SW 1271 (cell line): ENCODE data around the gene PPHLN1.
A peak's percentile ranks its signal among the peaks of the same experiment; 100 is the strongest.
"Not testable (repeated sequence)": the region's sequence is repeated elsewhere in the genome, so short reads cannot be mapped to it uniquely, and the experiment has no call there.

Source experiments
- DNase-seq, 2 experiments: peaks; one replicate each; lab custom pipeline; 2025; lab: John Stamatoyannopoulos, UW

Gene PPHLN1

DNA sequence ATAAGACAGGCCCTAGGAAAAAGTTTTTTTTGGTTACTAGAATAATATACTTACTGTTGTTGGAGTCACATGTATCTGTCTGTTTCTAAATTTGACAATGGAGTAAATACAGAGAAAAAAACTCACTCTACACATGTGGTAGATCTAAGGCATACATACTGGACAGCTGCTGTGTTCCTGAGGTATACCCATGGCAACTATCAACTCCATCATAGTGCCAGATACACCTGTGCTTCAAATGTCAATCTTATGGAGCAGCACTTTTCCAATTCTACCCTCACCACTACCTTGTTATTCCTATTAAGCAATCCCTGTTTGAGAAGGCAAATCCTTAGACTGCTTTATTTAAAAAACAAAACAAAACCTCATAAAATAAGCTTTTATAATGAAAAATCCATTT, 3.4 kb upstream of the PPHLN1 start:
- DNase-seq = no peak

DNA sequence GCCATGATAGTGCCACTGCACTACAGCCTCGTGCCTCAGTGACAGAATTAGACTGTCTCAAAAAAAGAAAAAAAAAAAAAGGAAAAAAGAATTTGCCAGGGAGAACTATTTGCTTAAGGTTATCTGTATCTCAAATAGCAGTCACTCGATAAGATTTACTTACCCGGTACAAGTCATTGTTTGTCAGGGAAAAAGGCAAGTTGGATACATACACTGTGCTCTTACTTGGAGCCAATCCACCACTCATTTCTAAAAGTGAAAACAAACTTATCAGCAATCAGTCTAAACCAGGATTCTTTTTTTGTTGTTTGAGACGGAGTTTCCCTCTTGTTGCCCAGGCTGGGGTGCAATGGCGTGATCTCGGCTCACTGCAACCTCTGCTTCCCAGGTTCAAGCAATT, 2.1 kb upstream of the PPHLN1 start:
- no peak for DNase-seq

DNA sequence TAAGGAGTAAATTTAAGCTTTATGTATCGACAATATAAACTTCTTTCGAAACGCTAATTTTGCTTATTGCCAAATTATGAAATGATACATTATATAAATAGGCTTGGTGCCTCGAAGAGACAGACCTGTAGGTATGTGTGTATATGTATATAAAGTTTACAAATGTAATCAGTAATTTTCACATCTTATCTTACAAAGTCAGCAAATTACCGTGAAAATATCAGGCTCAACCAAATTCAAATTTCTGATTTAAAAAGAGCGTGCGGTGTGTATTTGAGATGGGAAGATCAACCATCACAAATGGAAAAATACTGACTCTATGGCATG, 678 bp upstream of the PPHLN1 start:
- DNase-seq = no peak

DNA sequence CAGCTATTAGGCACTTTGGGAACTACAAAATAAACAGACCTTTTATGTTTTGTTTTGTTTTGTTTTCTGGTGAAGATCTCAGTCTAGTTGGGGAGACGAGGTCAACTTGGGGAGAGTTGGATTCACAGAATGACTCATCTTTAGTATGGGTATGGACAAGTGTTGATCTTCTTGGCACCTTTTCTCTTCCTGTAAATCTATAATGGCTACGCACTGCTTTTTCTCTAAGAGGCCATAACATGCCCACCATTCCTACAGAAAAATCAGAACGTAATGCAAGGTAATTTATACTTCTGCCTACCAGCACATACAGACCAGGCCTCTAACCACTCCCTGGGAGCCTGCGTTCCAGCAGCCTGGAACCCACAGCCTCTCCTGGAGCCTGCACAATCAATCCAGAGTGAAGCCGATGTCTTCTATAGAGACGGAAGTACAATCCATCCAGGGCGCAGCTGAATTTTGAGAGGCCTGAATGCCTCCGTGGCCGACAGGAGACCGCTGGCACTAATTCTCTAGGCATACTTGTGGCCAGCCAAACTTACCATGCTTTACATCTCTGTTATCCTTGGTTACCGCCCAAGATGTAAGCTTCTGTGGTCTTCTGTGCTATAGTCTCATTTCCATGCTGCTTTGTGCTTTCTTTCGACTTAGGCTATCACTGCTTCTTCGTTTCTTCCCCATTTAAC, 717 bp downstream of the PPHLN1 start:
- peak in 1 of 2 experiments; percentile 32 for DNase-seq

DNA sequence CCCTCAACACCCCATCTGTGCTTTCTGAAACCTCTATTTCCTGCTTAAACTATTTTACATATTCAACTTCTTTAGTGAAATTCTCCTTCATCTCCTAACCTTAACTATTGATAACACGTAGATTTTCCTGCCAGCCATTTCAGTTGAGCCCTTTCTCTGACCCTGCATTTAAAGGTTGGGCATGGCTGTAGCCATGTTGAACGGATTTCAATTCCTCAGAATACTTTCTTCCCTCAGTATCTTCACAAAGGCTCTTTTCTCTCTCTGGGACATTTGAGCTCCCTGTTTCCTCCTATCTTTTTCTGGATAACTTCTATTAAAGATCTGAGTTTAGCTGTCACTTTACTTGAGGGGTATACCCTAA, 1.2 kb downstream of the PPHLN1 start:
- DNase-seq = no peak

- not testable (repeated sequence) for DNase-seq
Measured at GRCh38 chr12:42330097-42330496, 4.1 kb downstream of the PPHLN1 start.

DNA sequence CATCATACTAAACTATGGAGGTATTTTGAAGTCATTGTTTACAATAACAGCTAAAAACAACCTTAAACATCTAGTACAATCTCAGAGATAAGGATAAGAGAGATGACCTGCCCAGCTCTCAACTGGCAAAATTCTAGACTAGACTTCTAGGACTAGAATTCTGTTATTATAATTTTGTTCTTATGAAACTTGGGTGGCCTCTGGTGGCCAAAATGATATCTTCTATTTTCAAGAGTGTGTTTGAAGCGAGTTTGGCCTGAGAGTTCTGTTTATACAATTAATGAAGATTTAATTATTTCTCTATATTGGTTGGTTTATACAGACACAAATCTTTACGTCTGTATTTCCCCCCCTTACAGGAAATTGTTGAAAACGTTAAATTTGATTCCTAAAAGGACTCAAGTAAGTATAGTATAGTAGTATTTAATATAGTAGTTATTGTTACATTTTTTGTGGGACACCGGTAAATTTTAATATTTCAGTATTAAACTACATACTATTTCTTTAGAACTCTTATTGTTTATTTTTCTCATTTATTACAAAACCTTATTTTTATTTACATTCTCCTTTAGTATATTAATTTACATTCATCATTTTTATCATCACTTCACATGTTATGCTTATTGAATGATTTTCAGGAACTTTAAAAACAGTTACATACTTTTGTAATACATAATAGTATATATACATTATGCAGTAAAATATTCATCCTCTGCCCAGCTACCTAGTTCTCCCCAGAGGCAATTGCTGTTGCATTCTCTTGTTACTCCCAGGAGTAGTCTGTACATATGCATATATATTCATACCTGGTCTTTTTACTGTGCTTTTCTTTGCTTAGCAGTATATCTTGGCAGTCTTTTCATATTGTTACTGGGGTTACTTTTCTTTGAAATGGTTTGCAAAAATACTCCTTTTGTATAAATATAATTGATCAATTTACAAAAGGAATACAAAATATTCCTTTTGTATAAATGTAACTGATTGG, 6.6 kb downstream of the PPHLN1 start:
- DNase-seq = peak in 1 of 2 experiments; percentile 52

- no peak for DNase-seq
Measured at GRCh38 chr12:42336286-42336685, 10.3 kb downstream of the PPHLN1 start.

DNA sequence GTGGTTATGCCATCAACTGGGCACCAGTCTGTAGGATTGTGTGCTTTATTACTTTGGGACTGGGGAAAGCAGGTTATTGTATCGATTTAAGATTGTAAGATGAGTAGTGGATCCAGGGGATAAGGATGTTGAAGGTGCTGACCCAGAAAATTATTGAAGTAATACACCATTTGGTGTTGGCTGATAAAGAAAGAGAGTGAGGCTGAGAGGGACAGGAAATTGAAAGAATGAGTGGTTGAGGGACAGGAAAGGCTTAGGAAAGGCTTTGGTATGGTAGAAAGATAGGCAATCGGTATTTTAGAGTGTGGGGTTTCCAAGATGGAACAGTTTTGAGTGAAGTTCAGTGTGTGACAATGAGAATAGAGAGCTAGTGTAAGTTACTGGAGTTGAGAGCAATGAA, 12.3 kb downstream of the PPHLN1 start:
- DNase-seq = no peak

- no peak for DNase-seq
Measured at GRCh38 chr12:42342028-42342427, 16.1 kb downstream of the PPHLN1 start.

GRCh38 chr12:42343721-42344120, 17.8 kb downstream of the PPHLN1 start:
- DNase-seq = no peak

DNA sequence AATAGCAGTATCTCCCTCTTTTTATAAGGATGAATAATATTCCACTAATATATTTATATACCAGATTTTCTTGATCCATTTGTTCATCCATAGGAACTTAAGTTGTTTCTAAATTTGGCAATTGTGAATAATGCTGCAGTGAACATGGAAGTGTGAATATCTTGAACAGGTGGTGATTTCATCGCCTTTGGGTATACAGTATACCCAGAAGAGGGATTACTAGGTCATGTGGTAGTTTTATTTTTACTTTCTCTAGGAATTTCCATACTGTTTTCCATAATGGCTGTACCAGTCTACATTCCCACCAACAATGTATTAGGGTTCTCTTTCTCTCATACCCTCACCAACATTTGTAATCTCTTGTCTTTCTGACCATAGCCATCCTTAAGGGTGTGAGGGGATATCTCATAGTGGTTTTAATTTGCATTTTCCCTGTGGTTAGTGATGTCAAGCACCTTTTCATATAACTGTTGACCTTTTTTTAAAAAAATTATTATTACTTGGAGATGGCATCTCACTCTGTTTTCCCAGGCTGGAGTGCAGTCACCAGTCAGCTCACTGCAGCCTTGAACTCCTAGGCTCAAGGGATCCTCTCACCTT, 20.5 kb downstream of the PPHLN1 start:
- no peak for DNase-seq

GRCh38 chr12:42349119-42350020, 23.4 kb downstream of the PPHLN1 start:
- not testable (repeated sequence) for DNase-seq

DNA sequence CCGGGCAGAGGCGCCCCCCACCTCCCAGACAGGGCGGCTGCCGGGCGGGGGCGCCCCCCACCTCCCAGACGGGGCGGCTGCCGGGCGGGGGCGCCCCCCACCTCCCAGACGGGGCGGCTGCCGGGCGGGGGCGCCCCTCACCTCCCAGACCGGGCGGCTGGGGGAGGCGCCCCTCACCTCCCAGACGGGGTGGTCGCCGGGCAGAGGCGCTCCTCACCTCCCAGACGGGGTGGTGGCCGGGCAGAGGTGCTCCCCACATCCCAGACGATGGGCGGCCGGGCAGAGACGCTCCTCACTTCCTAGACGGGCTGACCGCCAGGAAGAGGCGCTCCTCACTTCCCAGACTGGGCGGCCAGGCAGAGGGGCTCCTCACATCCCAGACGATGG, 24.0 kb downstream of the PPHLN1 start:
- not testable (repeated sequence) for DNase-seq

- DNase-seq = no peak
Measured at GRCh38 chr12:42356344-42356743, 30.4 kb downstream of the PPHLN1 start.

DNA sequence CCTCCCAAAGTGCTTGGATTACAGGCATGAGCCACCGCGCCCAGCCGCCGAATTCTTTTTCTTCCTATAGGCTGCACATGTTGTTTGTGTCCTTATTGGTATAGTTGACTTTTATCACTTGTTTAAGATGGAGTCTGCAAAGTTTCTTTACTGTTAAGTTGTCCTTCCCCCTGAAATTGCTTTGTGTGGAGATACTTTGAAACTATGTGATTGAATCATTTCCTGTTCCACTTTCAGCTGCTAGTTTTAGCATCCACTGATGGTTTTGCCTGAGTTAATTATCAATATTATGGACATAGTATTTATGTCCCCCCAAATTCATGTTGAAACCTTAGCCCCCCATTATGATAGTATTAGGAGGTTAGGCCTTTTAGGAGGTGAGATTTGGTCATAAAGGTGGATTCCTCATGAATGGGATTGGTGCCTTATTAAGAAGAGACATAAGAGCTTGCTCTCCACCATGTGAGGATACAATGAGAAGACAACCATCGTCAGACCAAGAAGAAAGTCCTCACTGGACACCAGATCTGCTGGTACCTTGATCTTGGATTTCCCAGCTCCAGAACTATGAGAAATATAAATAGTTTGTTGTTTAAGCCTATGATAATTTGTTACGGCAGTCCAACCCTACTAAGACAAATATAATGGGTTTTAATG, 34.9 kb downstream of the PPHLN1 start:
- DNase-seq = peak in 1 of 2 experiments; percentile 8

GRCh38 chr12:42361909-42362646, 36.1 kb downstream of the PPHLN1 start:
- no peak for DNase-seq

DNA sequence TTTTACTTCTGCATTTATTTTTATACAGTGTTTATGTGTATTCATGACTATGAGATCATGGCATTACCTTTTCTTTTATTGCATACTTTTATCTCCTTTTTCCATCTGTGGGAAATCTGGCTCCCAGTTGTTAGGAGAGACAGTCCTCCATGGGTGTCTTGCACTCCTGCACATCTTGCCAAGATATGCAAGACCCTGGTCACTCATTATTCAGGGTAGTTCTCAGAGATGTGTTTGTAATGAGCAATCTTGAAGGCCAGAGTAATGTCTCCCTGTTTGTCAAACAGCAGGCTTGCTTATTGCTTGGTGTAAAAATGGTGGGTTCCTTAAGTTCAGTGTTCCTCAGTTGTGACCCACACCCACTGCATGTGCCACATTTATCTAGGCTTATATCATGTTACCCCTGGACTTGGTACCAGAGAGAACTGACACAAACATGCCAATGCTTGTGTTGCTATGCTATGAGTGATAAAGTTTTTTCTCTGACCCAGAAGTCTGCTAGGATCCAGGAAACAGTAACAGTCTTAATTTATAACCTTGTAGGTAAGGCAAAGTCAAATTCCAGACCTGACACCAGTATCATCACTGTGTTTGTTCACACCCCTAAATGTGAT, 36.8 kb downstream of the PPHLN1 start:
- DNase-seq = no peak

- no peak for DNase-seq
Measured at GRCh38 chr12:42364692-42365091, 38.7 kb downstream of the PPHLN1 start.

DNA sequence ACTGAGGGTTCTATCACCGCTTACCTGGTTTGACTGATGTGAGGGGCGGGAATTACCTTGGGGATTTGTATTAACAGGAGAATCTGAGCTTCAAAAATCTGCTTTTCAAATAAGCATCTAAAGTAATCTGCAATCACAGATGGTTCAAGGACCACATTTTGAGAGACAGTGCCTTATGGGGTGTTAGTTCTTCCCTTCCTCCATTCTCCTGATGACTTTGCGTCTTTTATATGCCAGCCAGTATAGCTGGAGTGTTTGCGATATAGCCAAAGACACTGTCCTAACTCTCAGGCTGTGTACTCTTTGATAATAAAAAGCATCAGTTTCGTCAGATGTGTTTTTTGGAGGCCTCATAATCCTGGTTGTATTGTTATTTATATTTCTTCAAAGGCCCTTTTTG, 39.5 kb downstream of the PPHLN1 start:
- no peak for DNase-seq
